GM12878 (cell line): ENCODE results near the gene LRRC41. TPM values are rescaled to one million over a fixed set of nuclear protein-coding genes. Genes with fewer than 3 reads are reported as not detected.
A peak's percentile ranks its signal among the peaks of the same experiment; 100 is the strongest.

ENCODE experiments used
- CHD2 ChIP-seq: IDR thresholded peaks from 2 replicates; pipeline ENCODE4 v1.6.1; 2011; ENCODE audit warnings: low read depth, low read length, improper control_type of control experiment, borderline replicate concordance
- CREB1 ChIP-seq: IDR thresholded peaks from 2 replicates; pipeline ENCODE4 v1.6.1; 2012; ENCODE audit warnings: low read depth, mild to moderate bottlenecking, inconsistent platforms
- CUX1 ChIP-seq: IDR thresholded peaks from 2 replicates; pipeline ENCODE4 v1.6.1; 2012; ENCODE audit warnings: improper control_type of control experiment, low read depth, low read length; ENCODE audit not compliant: insufficient replicate concordance
- ETV6 ChIP-seq, 2 experiments: fragments of 450-650 bp in 1 of 2; IDR thresholded peaks in 1 of 2; conservative IDR thresholded peaks in 1 of 2; 2 replicates each; pipeline ENCODE4 v1.6.1; 2014; ENCODE audit warnings: antibody characterized with exemption in 1 of 2, borderline replicate concordance in 1 of 2, low read depth in 1 of 2, mild to moderate bottlenecking in 1 of 2, moderate library complexity in 1 of 2
- HDGF ChIP-seq: fragments of 450-650 bp; IDR thresholded peaks from 2 replicates; pipeline ENCODE4 v1.6.1; 2016; ENCODE audit warnings: antibody characterized with exemption
- IRF5 ChIP-seq: fragments of 450-650 bp; IDR thresholded peaks from 2 replicates; pipeline ENCODE4 v1.6.1; 2017; ENCODE audit warnings: borderline replicate concordance
- LARP7 ChIP-seq: fragments of 450-650 bp; IDR thresholded peaks from 2 replicates; pipeline ENCODE4 v1.6.1; 2017; ENCODE audit warnings: mild to moderate bottlenecking
- MAX ChIP-seq: IDR thresholded peaks from 2 replicates; pipeline ENCODE4 v1.6.1; 2012; ENCODE audit warnings: low read depth, low read length, improper control_type of control experiment
- MEF2B ChIP-seq: fragments of 450-650 bp; IDR thresholded peaks from 2 replicates; pipeline ENCODE4 v1.6.1; 2018; ENCODE audit warnings: mild to moderate bottlenecking, moderate library complexity; ENCODE audit not compliant: partially characterized antibody, poor library complexity, severe bottlenecking
- MTA2 ChIP-seq: fragments of 450-650 bp; IDR thresholded peaks from 2 replicates; pipeline ENCODE4 v1.6.1; 2016; ENCODE audit warnings: low read depth, mild to moderate bottlenecking, moderate library complexity
- MXI1 ChIP-seq: fragments of 150-350 bp; IDR thresholded peaks from 2 replicates; pipeline ENCODE4 v1.6.1; 2011; ENCODE audit warnings: low read depth, mild to moderate bottlenecking, inconsistent platforms, low read length, improper control_type of control experiment
- NFYB ChIP-seq: IDR thresholded peaks from 2 replicates; pipeline ENCODE4 v1.6.1; 2011; ENCODE audit warnings: low read depth, mild to moderate bottlenecking, low read length, improper control_type of control experiment, moderate library complexity; ENCODE audit not compliant: insufficient read depth
- PAX5 ChIP-seq: IDR thresholded peaks from 2 replicates; pipeline ENCODE4 v1.6.1; 2011; ENCODE audit warnings: low read depth, low read length, borderline replicate concordance
- SREBF1 ChIP-seq: IDR thresholded peaks from 2 replicates; pipeline ENCODE4 v1.6.1; 2012; ENCODE audit warnings: mild to moderate bottlenecking, low read length
- TCF3 ChIP-seq: IDR thresholded peaks from 2 replicates; pipeline ENCODE4 v1.6.1; 2012; ENCODE audit warnings: low read depth, mild to moderate bottlenecking, low read length, borderline replicate concordance; ENCODE audit not compliant: insufficient read depth
- ZBTB33 ChIP-seq: fragments of 450-650 bp; IDR thresholded peaks from 2 replicates; pipeline ENCODE4 v1.6.1; 2017; ENCODE audit warnings: mild to moderate bottlenecking
- ZNF207 ChIP-seq: fragments of 450-650 bp; IDR thresholded peaks from 2 replicates; pipeline ENCODE4 v1.6.1; 2014; ENCODE audit warnings: antibody characterized with exemption, mild to moderate bottlenecking, borderline replicate concordance
- ZNF274 ChIP-seq: IDR thresholded peaks from one replicate; pipeline ENCODE4 v1.8.0; 2011; ENCODE audit not compliant: insufficient read length, insufficient read depth
- polyA plus RNA-seq, 11 experiments: library from polyadenylated mRNA; depleted of rRNA in 4 of 11; unstranded in 6 of 11; stranded (reverse) in 5 of 11; fragments of >200 nt; fragmentation: Nextera tagmentation in 4 of 11; fragmentation: Illumina TruSeq in 1 of 11; extraction: Ambion mirVana in 4 of 11; extraction: Trizol in 1 of 11; gene quantifications; 1 replicate in 1 of 11; 2 replicates in 10 of 11; pipeline versions ENCODE4 v1.2.1 to v1.2.3, GENCODE V29; 2011 to 2016; ENCODE audit warnings: inconsistent platforms in 2 of 11, missing spikeins in 2 of 11, low read depth in 1 of 11
- total RNA-seq, 4 experiments: library from RNA; depleted of rRNA in 3 of 4; stranded (reverse); fragments of >200 nt in 3 of 4; fragmentation: Illumina TruSeq in 1 of 4; extraction: Trizol in 1 of 4; gene quantifications; 2 replicates each; pipeline versions ENCODE4 v1.2.1 to v1.2.3, GENCODE V29; 2013 to 2021

Gene LRRC41
- total and polyA plus RNA-seq, 10 of the 15 experiments (the other 5 are each of a cell fraction or from before 2014, with no cell fraction given): 12.0 to 79.9 (median 48.5) TPM

GRCh38 chr1:46247436-46248121 is 55.8 kb downstream of the LRRC41 start, which contains the start of gene RAD54L (continued):
- TF ChIP-seq CREB1 (peak; percentile 84), MEF2B (no peak), ZNF207 (peak; percentile 80; the same call in 1 of the 2 replicates), HDGF (no peak), TCF3 (peak; percentile 62; the same call in 1 of the 2 replicates), NFYB (peak; percentile 97), ZBTB33 (no peak), PAX5 (peak; percentile 72; the same call in 1 of the 2 replicates), MAX (peak; percentile 69; the same call in 1 of the 2 replicates), ETV6 (conservative IDR thresholded peaks at IDR 0.05 in 1 of 2, IDR thresholded peaks at IDR 0.05 in 1 of 2; ENCODE audit: borderline replicate concordance in 1 of 2, low read depth in 1 of 2) (no peak), MTA2 (no peak), ZNF274 (no peak), CUX1 (peak; percentile 92), SREBF1 (no peak), LARP7 (peak; percentile 57), IRF5 (no peak), MXI1 (peak; percentile 97), CHD2 (peak; percentile 97)
